Smooth muscle cell (in vitro differentiated cells): ENCODE measurements around the gene ANKRD42. TPM values are rescaled to one million over a fixed set of nuclear protein-coding genes. Genes with fewer than 3 reads are reported as not detected.

Source experiments
- DNase-seq: peaks from one replicate; lab custom pipeline; 2025; ENCODE audit not compliant: unreplicated experiment; lab: John Stamatoyannopoulos, UW
- H2AFZ ChIP-seq: fragments of 200-600 bp; sonication (generic); 2 replicates; pipeline ENCODE4 v1.6.0; 2016; ENCODE audit warnings: antibody characterized with exemption, low read depth, mild to moderate bottlenecking
- H3F3A ChIP-seq: fragments of 200-600 bp; sonication (generic); 2 replicates; pipeline ENCODE4 v1.6.0; 2017; ENCODE audit warnings: antibody characterized with exemption, low read depth
- H3K27ac ChIP-seq: fragments of 200-600 bp; sonication (generic); 2 replicates; pipeline ENCODE4 v1.5.1; 2016; ENCODE audit warnings: low read depth, mild to moderate bottlenecking
- H3K27me3 ChIP-seq: fragments of 200-600 bp; sonication (generic); 2 replicates; pipeline ENCODE4 v1.6.1; 2016; ENCODE audit warnings: low read depth, mild to moderate bottlenecking
- H3K36me3 ChIP-seq: fragments of 200-600 bp; sonication (generic); 2 replicates; pipeline ENCODE4 v1.5.1; 2016; ENCODE audit warnings: low read depth
- H3K4me1 ChIP-seq: fragments of 200-600 bp; sonication (generic); 2 replicates; pipeline ENCODE4 v1.5.1; 2016; ENCODE audit warnings: low read depth
- H3K4me2 ChIP-seq: fragments of 200-600 bp; sonication (generic); 2 replicates; pipeline ENCODE4 v1.6.0; 2016; ENCODE audit warnings: mild to moderate bottlenecking
- H3K4me3 ChIP-seq: fragments of 200-600 bp; sonication (generic); 2 replicates; pipeline ENCODE4 v1.5.1; 2016; ENCODE audit warnings: mild to moderate bottlenecking
- H3K79me2 ChIP-seq: fragments of 200-600 bp; sonication (generic); 2 replicates; pipeline ENCODE4 v1.6.0; 2016; ENCODE audit warnings: low read depth, mild to moderate bottlenecking
- H3K9ac ChIP-seq: fragments of 200-600 bp; sonication (generic); 2 replicates; pipeline ENCODE4 v1.6.0; 2016; ENCODE audit warnings: low read depth
- H3K9me3 ChIP-seq: fragments of 200-600 bp; sonication (generic); replicated peaks from 2 replicates; pipeline ENCODE4 v1.5.1; 2016; ENCODE audit warnings: low read depth
- H4K20me1 ChIP-seq: fragments of 200-600 bp; sonication (generic); 2 replicates; pipeline ENCODE4 v1.6.0; 2016; ENCODE audit warnings: low read depth
- CTCF ChIP-seq: fragments of 200-600 bp; sonication (generic); IDR thresholded peaks from 2 replicates; pipeline ENCODE4 v1.5.1; 2017; ENCODE audit warnings: borderline replicate concordance, mild to moderate bottlenecking, antibody characterized with exemption; ENCODE audit not compliant: insufficient read depth, poor library complexity, severe bottlenecking
- WGBS: methylation state at CpG from one replicate; pipeline ENCODE4 v1.1.7; 2016; ENCODE audit warnings: low lambda C conversion rate; 5-methylcytosine and 5-hydroxymethylcytosine counted together
- polyA plus RNA-seq: library from polyadenylated mRNA; unstranded; fragments of >200 nt; fragmentation: Nextera tagmentation; extraction: Ambion mirVana; gene quantifications from 2 replicates; pipeline ENCODE4 v1.2.1, GENCODE V29; 2016
- total RNA-seq: library from RNA; depleted of rRNA; stranded (reverse); fragments of >200 nt; gene quantifications from 2 replicates; pipeline ENCODE4 v1.2.3, GENCODE V29; 2014

ANKRD42 gene
- total RNA-seq = 16.4 and 17.8 TPM in 2 replicates
- polyA plus RNA-seq = 10.6 and 16.2 TPM in 2 replicates

- H2AFZ ChIP-seq = peak within 1 kb of the TSS; percentile 76
- WGBS = under 1% methylated on average over 67 of the region's 67 CpGs
- H3K9ac ChIP-seq = peak within 1 kb of the TSS; percentile 97
- H3K27me3 ChIP-seq = no peaks in the 10 kb centered on the region
- peaks cover 49% of the 10 kb centered on the region for H3K79me2 ChIP-seq
- no peaks in the 10 kb centered on the region for H3K9me3 ChIP-seq
- H3F3A ChIP-seq = peaks cover 30% of the 10 kb centered on the region
- H3K4me3 ChIP-seq = peak within 1 kb of the TSS; percentile 93
- peak; percentile 55 for DNase-seq
- TF ChIP-seq CTCF = no peak
- no peaks in the 10 kb centered on the region for H4K20me1 ChIP-seq
- peak within 1 kb of the TSS; percentile 92 for H3K4me2 ChIP-seq
- peak within 1 kb of the TSS; percentile 98 for H3K27ac ChIP-seq
- H3K36me3 ChIP-seq = no peaks in the 10 kb centered on the region
- peaks cover 16% of the 10 kb centered on the region for H3K4me1 ChIP-seq
Measured at GRCh38 chr11:83193315-83194280, at the start of gene ANKRD42. ANKRD42 (plus strand) TSS chr11:83193712; CDS start chr11:83194671, 959 bp downstream.

DNA sequence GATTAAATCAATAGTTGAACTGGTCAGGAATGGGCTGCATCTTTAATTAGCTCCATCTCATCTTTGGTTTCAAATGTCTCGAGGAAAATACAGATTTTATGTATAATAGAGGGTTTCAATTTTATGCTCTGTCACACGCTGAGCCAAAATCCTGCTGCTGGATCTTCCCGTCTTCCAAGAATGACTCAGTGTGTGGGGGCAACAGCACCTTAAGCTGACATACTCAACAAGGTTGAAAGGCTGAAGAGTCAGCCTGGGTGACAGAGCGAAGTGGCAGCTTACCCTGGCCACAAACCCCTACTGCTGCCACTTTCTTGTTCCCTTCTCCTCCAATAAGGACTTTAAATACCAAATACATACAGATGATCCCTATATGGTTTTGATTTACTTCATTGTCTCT lies 45.6 kb upstream of the ANKRD42 start:
- Histone ChIP-seq H3K27me3 (no peaks in the 10 kb centered on the region), H3K4me1 (no peaks in the 10 kb centered on the region), H3F3A (peaks cover 10% of the 10 kb centered on the region), H3K4me3 (no peak overlapping the region), H3K79me2 (no peaks in the 10 kb centered on the region), H3K9ac (no peak overlapping the region), H2AFZ (no peak overlapping the region), H4K20me1 (no peaks in the 10 kb centered on the region), H3K36me3 (no peaks in the 10 kb centered on the region), H3K27ac (no peak overlapping the region), H3K4me2 (no peak overlapping the region), H3K9me3 (no peaks in the 10 kb centered on the region)
- TF ChIP-seq CTCF = no peak
- DNase-seq = no peak
- WGBS = 63% methylated on average over 4 of the region's 4 CpGs

GRCh38 chr11:83150450-83150849 lies 43.1 kb upstream of the ANKRD42 start:
- peak overlapping the region; percentile 15 for H3K4me2 ChIP-seq
- no peak overlapping the region for H3K4me3 ChIP-seq
- no peaks in the 10 kb centered on the region for H3K4me1 ChIP-seq
- no peaks in the 10 kb centered on the region for H3K9me3 ChIP-seq
- H3K79me2 ChIP-seq = no peaks in the 10 kb centered on the region
- DNase-seq = no peak
- no peak for TF ChIP-seq CTCF
- H3K9ac ChIP-seq = no peak overlapping the region
- H3F3A ChIP-seq = peaks cover 10% of the 10 kb centered on the region
- WGBS = 34% methylated on average over 2 of the region's 2 CpGs
- no peaks in the 10 kb centered on the region for H3K36me3 ChIP-seq
- H2AFZ ChIP-seq = peak overlapping the region; percentile 77
- peak overlapping the region; percentile 9 for H3K27ac ChIP-seq
- no peaks in the 10 kb centered on the region for H4K20me1 ChIP-seq
- no peaks in the 10 kb centered on the region for H3K27me3 ChIP-seq
